Stomach (tissue), 4 donors: ENCODE results near the gene PIERCE2.

Experiments used
- EP300 ChIP-seq: sonication (generic); formaldehyde crosslinking; IDR thresholded peaks from one replicate; pipeline ENCODE4 v1.6.1; 2017; ENCODE audit warnings: antibody characterized with exemption
- POLR2A ChIP-seq, 4 donors: fragments of 450-650 bp; IDR thresholded peaks; one replicate each; pipeline ENCODE4 v1.6.1; 2016; ENCODE audit warnings: antibody characterized with exemption in 4 of 4, control low read depth in 2 of 4, mild to moderate bottlenecking in 1 of 4, moderate library complexity in 1 of 4

DNA sequence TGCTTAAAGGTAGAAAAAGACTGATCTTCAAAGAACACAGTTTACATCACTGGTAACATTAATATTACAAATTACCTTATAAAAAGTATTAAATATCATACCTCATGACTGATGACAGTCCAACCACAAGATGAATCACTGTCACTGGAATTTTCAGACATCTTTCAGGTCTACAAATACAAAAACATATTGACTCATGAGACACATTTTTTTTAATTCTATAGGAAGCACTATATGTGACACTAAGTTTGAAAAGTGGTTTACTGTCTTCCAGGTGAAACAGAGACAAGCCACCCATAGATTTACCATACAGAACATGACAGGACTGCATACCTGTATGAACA lies 19.1 kb upstream of the PIERCE2 start:
- TF ChIP-seq POLR2A (IDR thresholded peaks at IDR 0.05): no peak
- TF ChIP-seq EP300: no peak
